Fibroblast of the conjunctiva (primary cell): ENCODE measurements around the gene SCYL2.

Experiments
- DNase-seq: peaks from one replicate; pipeline ENCODE4 v3.0.0-alpha.2; 2010; ENCODE audit warnings: low read depth

The SCYL2 gene

GRCh38 chr12:100375038-100375735 lies 108.2 kb downstream of the SCYL2 start:
- peak; percentile 18 for DNase-seq

GRCh38 chr12:100376161-100376560 lies 109.2 kb downstream of the SCYL2 start:
- no peak for DNase-seq

GRCh38 chr12:100381379-100381778 lies 114.4 kb downstream of the SCYL2 start:
- no peak for DNase-seq

- no peak for DNase-seq
These were observed 115.4 kb downstream of the SCYL2 start for GRCh38 chr12:100382338-100382737.

GRCh38 chr12:100383586-100384558 lies 116.9 kb downstream of the SCYL2 start:
- no peak for DNase-seq

GRCh38 chr12:100384559-100384935 lies 117.6 kb downstream of the SCYL2 start:
- no peak for DNase-seq

- no peak for DNase-seq
These were observed 121.4 kb downstream of the SCYL2 start for GRCh38 chr12:100388382-100388781.
